MM.1S (cell line): ENCODE data around the gene CNMD.
"Not testable (repeated sequence)": the region's sequence is repeated elsewhere in the genome, so short reads cannot be mapped to it uniquely, and the experiment has no call there.

Experiments used
- DNase-seq: peaks from one replicate; pipeline ENCODE4 v3.0.0-alpha.2; 2015
- H2AFZ ChIP-seq: fragments of 300-600 bp; sonication (generic); 2 replicates; pipeline ENCODE4 v1.6.0; 2016; ENCODE audit warnings: antibody characterized with exemption, low read length
- H3F3A ChIP-seq: fragments of 300-600 bp; sonication (generic); 2 replicates; pipeline ENCODE4 v1.6.1; 2016; ENCODE audit warnings: mild to moderate bottlenecking, antibody characterized with exemption, low read length, moderate library complexity, mixed read lengths; ENCODE audit not compliant: insufficient read depth
- H3K27ac ChIP-seq: fragments of 300-600 bp; sonication (generic); 2 replicates; pipeline ENCODE4 v1.5.1; 2016; ENCODE audit warnings: mild to moderate bottlenecking, low read length
- H3K27me3 ChIP-seq: fragments of 300-600 bp; sonication (generic); replicated peaks from 2 replicates; pipeline ENCODE4 v1.6.0; 2016; ENCODE audit warnings: low read length; ENCODE audit not compliant: insufficient read depth
- H3K36me3 ChIP-seq: fragments of 300-600 bp; sonication (generic); replicated peaks from 2 replicates; pipeline ENCODE4 v1.6.1; 2016; ENCODE audit warnings: mild to moderate bottlenecking, low read length, mixed read lengths; ENCODE audit not compliant: insufficient read depth
- H3K4me1 ChIP-seq: fragments of 300-600 bp; sonication (generic); 2 replicates; pipeline ENCODE4 v1.6.1; 2016; ENCODE audit warnings: low read length, mixed read lengths
- H3K4me2 ChIP-seq: fragments of 300-600 bp; sonication (generic); 2 replicates; pipeline ENCODE4 v1.6.0; 2016; ENCODE audit warnings: low read depth, low read length
- H3K4me3 ChIP-seq: fragments of 300-600 bp; sonication (generic); 2 replicates; pipeline ENCODE4 v1.5.1; 2016; ENCODE audit warnings: low read length, mixed read lengths
- H3K79me2 ChIP-seq: fragments of 300-600 bp; sonication (generic); 2 replicates; pipeline ENCODE4 v1.6.1; 2016; ENCODE audit warnings: mixed run types, low read length, mixed read lengths
- H3K9ac ChIP-seq: fragments of 300-600 bp; sonication (generic); 2 replicates; pipeline ENCODE4 v1.6.1; 2016; ENCODE audit warnings: low read length, mixed read lengths
- H3K9me2 ChIP-seq: fragments of 300-600 bp; sonication (generic); replicated peaks from 2 replicates; pipeline ENCODE4 v1.6.1; 2016; ENCODE audit warnings: mild to moderate bottlenecking, low read length, mixed read lengths; ENCODE audit not compliant: insufficient read depth
- H3K9me3 ChIP-seq: fragments of 300-600 bp; sonication (generic); replicated peaks from 2 replicates; pipeline ENCODE4 v1.6.1; 2016; ENCODE audit warnings: mild to moderate bottlenecking, low read length, mixed read lengths; ENCODE audit not compliant: insufficient read depth
- H4K20me1 ChIP-seq: fragments of 300-600 bp; sonication (generic); 2 replicates; pipeline ENCODE4 v1.6.1; 2016; ENCODE audit warnings: mild to moderate bottlenecking, low read length, moderate library complexity, mixed read lengths; ENCODE audit not compliant: insufficient read depth
- CTCF ChIP-seq: fragments of 300-600 bp; sonication (generic); IDR thresholded peaks from 2 replicates; pipeline ENCODE4 v1.5.1; 2016; ENCODE audit warnings: antibody characterized with exemption, low read length, mixed read lengths
- EZH2 ChIP-seq: fragments of 300-600 bp; sonication (generic); optimal IDR thresholded peaks from 2 replicates; pipeline ENCODE3; 2017; ENCODE audit warnings: low read depth, mild to moderate bottlenecking, antibody characterized with exemption, low read length, mixed read lengths
- EZH2phosphoT487 ChIP-seq: fragments of 300-600 bp; sonication (generic); IDR thresholded peaks from 2 replicates; pipeline ENCODE4 v1.6.1; 2018; ENCODE audit warnings: antibody characterized with exemption, low read length

The CNMD gene

GRCh38 chr13:52686376-52686775 lies 53.2 kb downstream of the CNMD start:
- DNase-seq: no peak
- Histone ChIP-seq H3K9me3 (no peaks in the 10 kb centered on the region), H3F3A (no peaks in the 10 kb centered on the region), H3K36me3 (no peaks in the 10 kb centered on the region), H3K4me1 (no peaks in the 10 kb centered on the region), H3K27me3 (no peaks in the 10 kb centered on the region), H2AFZ (no peak overlapping the region), H4K20me1 (no peaks in the 10 kb centered on the region), H3K9me2 (no peaks in the 10 kb centered on the region), H3K9ac (no peak overlapping the region), H3K4me2 (no peak overlapping the region), H3K27ac (no peak overlapping the region), H3K4me3 (no peak overlapping the region), H3K79me2 (no peaks in the 10 kb centered on the region)
- TF ChIP-seq CTCF (no peak), EZH2phosphoT487 (no peak), EZH2 (no peak)

- not testable (repeated sequence) for H3K4me2 ChIP-seq, H3F3A ChIP-seq, H3K4me1 ChIP-seq, H3K9ac ChIP-seq, H3K9me2 ChIP-seq, H4K20me1 ChIP-seq, H3K4me3 ChIP-seq, H3K79me2 ChIP-seq, DNase-seq, H3K36me3 ChIP-seq, H3K9me3 ChIP-seq, H2AFZ ChIP-seq, H3K27ac ChIP-seq, H3K27me3 ChIP-seq
Measured at GRCh38 chr13:52685806-52686205, 53.8 kb downstream of the CNMD start.

GRCh38 chr13:52677823-52678222 lies 61.8 kb downstream of the CNMD start:
- no peak overlapping the region for H3K9ac ChIP-seq
- H3K27me3 ChIP-seq: no peaks in the 10 kb centered on the region
- no peaks in the 10 kb centered on the region for H3K36me3 ChIP-seq
- H3K4me2 ChIP-seq: no peak overlapping the region
- DNase-seq: no peak
- TF ChIP-seq EZH2phosphoT487: no peak
- TF ChIP-seq EZH2: no peak
- TF ChIP-seq CTCF: no peak
- H2AFZ ChIP-seq: no peak overlapping the region
- H3K27ac ChIP-seq: no peak overlapping the region
- H3K9me2 ChIP-seq: no peaks in the 10 kb centered on the region
- no peaks in the 10 kb centered on the region for H3F3A ChIP-seq
- no peak overlapping the region for H3K4me3 ChIP-seq
- no peaks in the 10 kb centered on the region for H3K9me3 ChIP-seq
- no peaks in the 10 kb centered on the region for H3K79me2 ChIP-seq
- no peaks in the 10 kb centered on the region for H3K4me1 ChIP-seq
- no peaks in the 10 kb centered on the region for H4K20me1 ChIP-seq

GRCh38 chr13:52673465-52673864 lies 66.2 kb downstream of the CNMD start:
- Histone ChIP-seq H2AFZ (no peak overlapping the region), H3K79me2 (no peaks in the 10 kb centered on the region), H3K36me3 (no peaks in the 10 kb centered on the region), H3K4me3 (no peak overlapping the region), H3F3A (no peaks in the 10 kb centered on the region), H3K9ac (no peak overlapping the region), H3K27me3 (no peaks in the 10 kb centered on the region), H3K4me2 (no peak overlapping the region), H3K27ac (no peak overlapping the region), H3K9me3 (no peaks in the 10 kb centered on the region), H3K9me2 (no peaks in the 10 kb centered on the region), H4K20me1 (no peaks in the 10 kb centered on the region), H3K4me1 (no peaks in the 10 kb centered on the region)
- TF ChIP-seq CTCF: no peak
- TF ChIP-seq EZH2: no peak
- no peak for TF ChIP-seq EZH2phosphoT487
- no peak for DNase-seq
